Hematopoietic multipotent progenitor cell treated with erythropoietin and hydrocortisone succinate and interleukin-3 and kit ligand, for 4 days (in vitro differentiated cells): Measurements from ENCODE around the gene LCE2B.
"Not testable (repeated sequence)": the region's sequence is repeated elsewhere in the genome, so short reads cannot be mapped to it uniquely, and the experiment has no call there.

ENCODE experiments used
- DNase-seq: peaks from one replicate; pipeline ENCODE4 v3.0.0-alpha.2; 2015

LCE2B gene, protein sequence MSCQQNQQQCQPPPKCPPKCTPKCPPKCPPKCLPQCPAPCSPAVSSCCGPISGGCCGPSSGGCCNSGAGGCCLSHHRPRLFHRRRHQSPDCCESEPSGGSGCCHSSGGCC

DNA sequence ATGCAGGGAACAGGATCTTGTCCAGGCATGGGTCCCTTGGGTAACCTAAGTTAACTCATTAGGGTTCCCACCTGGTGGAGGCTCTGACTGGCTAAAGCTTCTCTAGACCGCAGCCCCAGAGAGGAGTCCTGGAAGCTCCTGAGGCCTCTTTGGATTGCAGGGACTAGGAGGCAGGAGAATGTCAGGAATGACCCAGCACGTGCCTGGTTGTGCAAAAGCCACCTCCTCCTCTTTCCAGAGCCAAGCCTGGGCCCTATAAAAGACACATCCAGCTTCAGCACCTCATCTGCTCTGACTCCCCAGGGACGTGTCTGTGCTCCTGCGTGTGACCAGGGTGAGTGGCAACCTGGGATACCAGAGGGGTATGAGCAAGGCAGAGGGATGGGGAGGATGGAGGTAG is at the start of gene LCE2B:
LCE2B (plus strand) TSS at position 301 of the 400 bp plus-strand sequence. CDS start 721 bp downstream, outside the sequence.
- DNase-seq, result not testable (repeated sequence)

DNA sequence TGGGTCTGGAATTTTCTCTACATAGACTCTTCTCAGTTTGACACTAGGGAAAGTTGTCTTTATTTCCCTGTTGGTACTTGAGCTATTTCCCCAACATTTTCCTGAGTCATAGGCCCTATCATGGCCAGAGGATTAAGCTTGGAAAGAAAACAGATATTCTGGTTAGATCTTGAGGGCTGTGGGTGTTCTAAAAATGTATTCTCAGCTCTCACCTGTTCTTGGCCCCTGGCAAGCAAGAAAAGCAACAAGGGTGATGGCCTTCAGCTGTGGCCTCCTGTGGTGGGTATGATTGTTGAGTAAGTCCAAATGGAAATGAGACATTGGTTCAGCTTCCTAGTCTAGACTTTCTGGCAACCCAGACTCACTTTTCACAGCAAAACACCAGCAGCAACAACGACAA is 45.6 kb upstream of the LCE2B start:
- no peak for DNase-seq

- DNase-seq, result no peak
These were observed 42.0 kb upstream of the LCE2B start for GRCh38 chr1:152643945-152644344.

GRCh38 chr1:152645146-152645545 is 40.8 kb upstream of the LCE2B start:
- no peak for DNase-seq

DNA sequence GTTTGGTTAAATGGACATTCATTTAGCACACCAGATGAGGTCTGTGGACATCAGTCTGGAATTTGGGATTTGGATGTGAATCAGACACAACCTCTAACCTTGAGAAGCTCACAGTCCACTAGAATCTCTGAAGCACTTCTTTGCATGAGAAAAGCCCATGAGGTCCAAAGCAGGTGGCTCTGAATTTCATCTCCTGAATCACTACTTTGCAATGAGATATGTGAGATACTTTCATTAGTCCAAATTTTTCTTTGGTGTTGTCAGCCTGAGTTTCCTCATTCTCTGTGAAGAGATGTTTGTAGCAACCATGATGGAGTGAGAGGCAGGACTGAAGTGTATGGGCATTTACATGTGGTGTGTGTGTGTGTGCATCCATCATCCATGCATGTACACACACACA is 39.3 kb upstream of the LCE2B start:
- DNase-seq, result no peak

DNA sequence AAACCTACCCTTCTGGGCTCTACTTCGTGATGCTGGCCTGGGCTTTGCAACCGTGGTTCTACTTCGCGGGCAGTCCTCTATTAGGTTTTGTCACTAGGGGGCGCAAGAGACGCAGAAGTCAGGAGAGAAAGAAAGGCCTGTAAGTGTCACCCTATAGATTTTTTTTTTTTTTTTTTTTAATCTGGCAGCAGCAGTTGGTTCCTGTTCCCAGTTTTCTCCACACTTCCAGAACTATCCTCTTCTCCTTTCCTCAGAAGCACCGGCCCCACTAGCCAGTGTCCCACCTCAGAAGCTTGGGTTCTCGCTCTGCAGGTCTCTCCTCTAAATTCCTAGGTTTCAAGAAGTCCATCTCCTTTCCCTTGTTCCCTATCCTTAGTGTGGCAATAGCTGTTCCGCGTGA is 31.8 kb upstream of the LCE2B start:
- peak; percentile 83 for DNase-seq

DNA sequence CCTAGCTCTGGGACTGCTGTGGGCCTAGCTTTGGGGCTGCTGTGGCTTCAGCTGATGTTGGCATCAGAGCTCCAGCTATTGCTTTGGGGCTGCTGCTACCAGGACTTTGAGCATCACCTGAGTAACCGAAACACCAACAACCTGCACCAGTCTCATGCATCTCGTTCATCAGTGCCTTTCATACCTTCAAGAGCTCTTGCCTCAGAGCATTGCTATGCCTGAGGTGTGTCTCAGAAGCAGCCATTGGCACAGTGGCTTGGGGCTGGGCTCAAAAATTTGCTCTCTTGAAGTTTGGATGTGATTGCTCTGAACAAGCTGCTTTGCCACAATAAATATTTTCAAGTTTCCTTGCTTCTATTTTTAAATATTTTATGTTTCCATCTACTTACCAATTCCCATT is 29.5 kb upstream of the LCE2B start:
- no peak for DNase-seq

DNA sequence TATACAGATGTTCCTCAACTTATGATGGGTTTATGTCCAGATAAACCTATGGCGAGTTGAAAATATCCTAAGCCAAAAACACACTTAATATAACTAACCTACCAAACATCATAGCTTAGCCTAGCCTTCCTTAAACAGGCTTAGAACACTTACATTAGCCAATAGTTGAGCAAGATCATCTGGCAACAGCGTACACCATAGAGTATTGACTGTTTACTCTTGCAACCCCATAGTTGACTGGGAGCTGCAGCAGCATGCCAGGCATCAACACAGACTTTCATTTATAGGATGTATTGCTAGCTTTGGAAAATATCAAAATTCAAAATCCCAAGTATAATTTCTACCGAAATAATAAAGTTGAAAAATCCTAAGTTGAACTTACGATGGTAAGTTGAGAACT is 28.2 kb upstream of the LCE2B start:
- DNase-seq, result no peak

- DNase-seq, result no peak
These were observed 27.3 kb upstream of the LCE2B start for GRCh38 chr1:152658649-152659048.

- no peak for DNase-seq
These were observed 22.8 kb upstream of the LCE2B start, which contains the start of gene LCE2D for GRCh38 chr1:152663098-152663497. Gene LCE2D, plus strand, starts transcription at chr1:152663380. Its CDS starts 726 bp downstream, at chr1:152664106.

GRCh38 chr1:152666171-152666570 is 19.8 kb upstream of the LCE2B start:
- not testable (repeated sequence) for DNase-seq

DNA sequence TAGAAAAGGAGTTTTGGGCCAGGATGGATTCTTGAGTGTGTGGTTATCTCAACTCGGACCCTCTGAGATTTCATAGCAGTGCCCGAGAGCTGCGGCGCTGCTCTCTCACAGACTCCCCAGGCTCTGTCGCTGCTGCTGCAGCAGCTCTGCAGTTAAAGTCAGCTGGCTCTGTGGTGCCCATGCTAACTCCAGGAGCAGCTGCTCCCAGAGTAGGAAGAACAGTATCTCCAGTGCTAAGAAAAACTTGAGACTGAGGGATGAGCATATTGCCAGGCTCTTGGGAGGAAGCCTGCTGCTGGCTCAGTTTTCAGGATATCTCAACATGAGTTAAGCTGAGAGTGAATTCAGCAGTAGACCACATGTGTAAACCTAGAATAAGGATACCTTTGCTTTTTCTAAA is 18.3 kb upstream of the LCE2B start:
- DNase-seq, result no peak

DNA sequence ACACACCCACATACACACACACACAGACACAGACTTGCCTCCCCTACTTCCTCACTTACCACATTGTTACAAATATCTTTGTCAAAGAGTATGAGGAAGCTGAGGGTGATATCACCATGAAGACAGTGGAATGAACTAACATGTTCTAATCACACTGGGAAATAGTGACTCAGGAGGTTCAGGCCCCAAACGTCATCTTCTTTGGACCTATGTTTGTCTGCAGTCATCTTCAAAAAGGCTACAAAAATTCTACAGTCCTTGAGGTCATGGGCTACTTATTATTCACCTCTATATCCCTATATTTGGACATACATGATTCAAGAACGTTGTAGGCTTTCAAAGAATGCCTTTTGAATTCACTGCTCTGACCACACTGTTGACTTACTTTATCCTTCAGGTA is 12.9 kb upstream of the LCE2B start:
- no peak for DNase-seq

DNA sequence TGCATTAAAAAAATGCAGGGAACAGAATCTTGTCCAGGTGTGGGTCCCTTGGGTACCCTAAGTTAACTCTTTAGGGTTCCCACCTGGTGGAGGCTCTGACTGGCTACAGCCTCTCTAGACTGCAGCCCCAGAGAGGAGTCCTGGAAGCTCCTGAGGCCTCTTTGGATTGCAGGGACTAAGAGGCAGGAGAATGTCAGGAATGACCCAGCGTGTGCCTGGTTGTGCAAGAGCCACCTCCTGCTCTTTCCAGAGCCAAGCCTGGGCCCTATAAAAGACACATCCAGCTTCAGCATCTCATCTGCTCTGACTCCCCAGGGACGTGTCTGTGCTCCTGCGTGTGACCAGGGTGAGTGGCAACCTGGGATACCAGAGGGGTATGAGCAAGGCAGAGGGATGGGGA is 10.9 kb upstream of the LCE2B start, which contains the start of gene LCE2C:
LCE2C (plus strand) TSS at position 297 of the 400 bp plus-strand sequence. CDS start 737 bp downstream, outside the sequence.
- DNase-seq, result not testable (repeated sequence)

DNA sequence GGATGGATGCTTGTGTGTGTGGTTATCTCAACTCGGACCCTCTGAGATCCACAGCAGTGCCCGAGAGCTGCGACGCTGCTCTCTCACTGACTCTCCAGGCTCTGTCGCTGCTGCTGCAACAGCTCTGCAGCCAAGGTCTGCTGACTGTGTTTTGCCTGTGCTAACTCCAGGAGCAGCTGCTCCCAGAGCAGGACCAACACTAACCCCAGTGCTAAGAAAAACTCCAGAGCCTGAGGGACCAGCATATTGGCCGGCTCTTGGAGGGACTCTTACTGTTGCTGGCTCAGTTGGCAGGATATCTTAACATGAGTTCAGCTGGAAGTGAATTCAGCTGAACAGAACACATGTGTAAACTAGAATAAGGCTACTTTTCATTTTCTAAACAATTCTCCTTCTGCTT is 6.5 kb upstream of the LCE2B start:
- no peak for DNase-seq

DNA sequence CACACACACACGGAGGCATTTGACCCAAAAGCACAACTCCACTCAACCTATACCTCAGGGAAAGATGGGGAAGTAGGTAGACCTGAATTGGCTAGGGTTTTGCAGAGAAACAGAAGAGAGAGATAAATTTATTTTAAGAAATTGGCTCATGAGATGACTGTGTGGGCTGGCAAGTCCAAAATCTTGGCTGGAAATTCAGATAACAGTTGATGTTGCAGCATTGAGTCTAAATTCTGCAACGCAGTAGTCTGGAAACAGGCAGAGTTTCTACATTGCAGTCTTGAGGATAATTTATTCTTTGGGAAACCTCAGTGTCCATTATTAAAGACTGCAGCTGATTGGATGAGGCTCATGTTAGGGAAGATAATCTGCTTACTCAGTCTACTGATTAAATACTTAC is 4.3 kb upstream of the LCE2B start:
- no peak for DNase-seq

GRCh38 chr1:152683846-152684245 is 2.1 kb upstream of the LCE2B start:
- no peak for DNase-seq

DNA sequence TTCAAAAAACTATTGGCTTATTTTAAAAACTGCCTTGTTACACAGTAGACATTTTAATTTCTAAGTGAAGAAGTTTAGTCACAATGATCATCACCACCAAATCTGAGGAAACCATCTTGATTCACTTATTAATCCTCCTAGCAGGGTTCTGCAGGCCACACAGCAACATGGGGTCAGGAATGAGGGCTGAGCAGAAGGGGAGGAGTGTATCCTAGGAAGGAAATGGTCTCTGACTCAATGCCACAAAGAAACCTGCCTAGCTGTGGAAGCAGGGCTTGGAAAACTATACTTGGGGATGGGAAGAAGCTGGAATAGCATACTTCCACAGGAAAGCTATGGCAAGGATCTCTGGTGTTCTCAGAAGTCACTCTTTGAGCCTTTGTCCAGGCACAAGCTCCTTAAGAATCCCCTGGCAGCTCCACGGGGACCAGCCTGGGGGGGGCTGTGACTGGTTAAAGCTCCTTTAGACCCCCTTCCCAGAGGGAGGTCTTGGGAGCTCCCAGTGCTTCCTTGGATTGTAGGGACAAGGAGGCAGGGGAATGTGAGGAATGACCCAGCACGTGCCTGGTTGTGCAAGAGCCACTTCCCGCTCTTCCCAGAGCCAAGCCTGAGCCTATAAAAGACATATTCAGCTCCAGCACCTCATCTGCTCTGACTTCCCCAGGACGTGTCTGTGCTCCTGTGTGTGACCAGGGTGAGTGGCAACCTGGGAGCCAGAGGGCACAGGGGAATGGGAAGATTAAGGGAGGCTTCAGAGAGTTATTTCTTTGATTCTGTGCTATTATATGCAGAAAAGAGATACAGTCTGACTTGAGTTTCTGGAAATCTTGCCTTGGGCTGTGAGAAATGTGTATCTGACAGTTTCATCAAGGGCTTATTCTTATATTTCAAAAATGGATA is 12.0 kb downstream of the LCE2B start, which contains the start of gene LCE2A:
LCE2A (plus strand) TSS at position 645 of the 900 bp plus-strand sequence. CDS start 557 bp downstream, outside the sequence.
- DNase-seq, result no peak

DNA sequence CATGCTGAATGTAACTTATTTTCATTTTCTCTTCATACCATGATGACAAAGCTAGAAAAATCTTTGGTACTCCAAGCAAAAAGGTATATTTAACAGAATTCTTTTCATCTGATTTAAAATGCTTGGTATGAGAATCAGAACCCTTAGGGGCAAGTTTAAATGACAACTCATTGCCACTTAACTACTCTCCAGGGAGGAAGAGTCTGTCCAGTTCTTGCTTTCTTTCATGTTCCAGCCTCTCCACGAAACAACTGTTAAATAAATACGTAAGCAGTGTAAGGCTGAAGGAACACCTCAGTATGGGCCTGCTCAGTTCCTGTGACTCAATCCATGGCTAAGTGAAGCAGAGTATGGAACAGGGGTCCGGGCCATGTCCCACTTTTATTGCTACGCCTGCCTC is 13.8 kb downstream of the LCE2B start:
- DNase-seq, result no peak

- no peak for DNase-seq
These were observed 21.9 kb downstream of the LCE2B start, which contains the start of gene LCE4A for GRCh38 chr1:152707860-152708259. Gene LCE4A, plus strand, starts transcription at chr1:152708160. Its CDS starts 916 bp downstream, at chr1:152709076.

DNA sequence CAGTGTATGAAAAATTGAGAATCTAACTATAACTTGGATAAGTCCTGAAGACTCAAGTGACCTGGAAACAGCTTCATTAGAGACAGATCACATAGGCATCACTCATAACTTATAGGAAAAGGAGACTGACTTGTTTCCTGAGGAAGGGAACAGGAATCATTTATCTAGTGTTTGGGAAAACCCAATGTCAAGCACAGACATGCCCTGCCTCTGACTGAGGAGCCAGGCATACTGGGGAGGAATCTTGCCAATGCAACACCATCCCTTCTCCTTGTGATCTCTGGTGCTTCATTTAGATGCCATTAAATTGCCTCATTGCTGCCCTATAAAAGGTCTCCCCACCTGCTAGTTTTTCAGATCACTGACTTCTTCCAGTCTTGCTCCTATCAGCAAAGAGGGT is 32.3 kb downstream of the LCE2B start:
- no peak for DNase-seq

- no peak for DNase-seq
These were observed 39.3 kb downstream of the LCE2B start for GRCh38 chr1:152725261-152725660.

GRCh38 chr1:152728986-152729385 is 43.1 kb downstream of the LCE2B start:
- DNase-seq, result no peak

DNA sequence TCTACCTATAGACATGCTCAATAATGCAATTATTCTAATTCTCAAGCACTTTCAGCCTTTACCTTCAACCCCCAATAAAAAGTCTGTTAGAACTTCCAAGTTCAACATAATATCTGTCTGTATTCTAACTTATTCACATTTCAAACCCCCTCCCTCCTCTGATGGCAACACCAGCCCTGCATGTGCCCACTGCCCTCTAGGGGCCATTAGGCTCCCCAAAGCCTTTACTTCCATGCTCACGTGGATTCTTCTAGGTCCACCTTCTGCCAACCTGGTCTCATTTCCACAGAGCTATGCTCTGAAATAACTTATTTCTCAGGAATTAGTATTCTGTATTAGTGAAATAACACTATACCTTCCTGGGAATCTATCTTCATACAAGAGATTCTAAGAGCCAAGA is 49.7 kb downstream of the LCE2B start:
- DNase-seq, result peak; percentile 25
